Measurements from ENCODE around the gene PTPRA. TPM values are rescaled to one million over a fixed set of nuclear protein-coding genes. Genes with fewer than 3 reads are reported as not detected.

Gene PTPRA
- total and polyA plus RNA-seq, 12 donors: 8.9 to 37.3 (median 28.5) TPM

DNA sequence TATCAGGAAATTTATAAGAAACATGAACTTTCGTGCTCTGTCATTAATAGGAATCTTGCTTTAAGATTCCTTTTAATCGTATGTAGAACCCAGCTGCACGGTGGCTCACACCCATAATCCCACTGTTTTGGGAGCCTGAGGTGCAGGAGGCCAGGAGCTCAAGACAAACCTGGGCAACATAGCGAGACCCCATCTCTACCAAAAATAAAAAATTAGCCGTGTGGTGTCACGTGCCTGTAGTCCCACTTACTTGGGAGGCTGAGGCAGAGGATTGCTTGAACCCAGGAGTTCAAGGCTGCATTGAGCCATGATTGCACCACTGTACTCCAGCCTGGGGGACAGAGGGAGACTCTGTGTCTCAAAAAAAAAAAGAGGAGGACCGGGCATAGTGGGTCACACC is 7.4 kb downstream of the PTPRA start:
- WGBS, 2 donors: 90 to 94% methylated on average over 7 of the region's 7 CpGs
- TF ChIP-seq, protein P1, sequence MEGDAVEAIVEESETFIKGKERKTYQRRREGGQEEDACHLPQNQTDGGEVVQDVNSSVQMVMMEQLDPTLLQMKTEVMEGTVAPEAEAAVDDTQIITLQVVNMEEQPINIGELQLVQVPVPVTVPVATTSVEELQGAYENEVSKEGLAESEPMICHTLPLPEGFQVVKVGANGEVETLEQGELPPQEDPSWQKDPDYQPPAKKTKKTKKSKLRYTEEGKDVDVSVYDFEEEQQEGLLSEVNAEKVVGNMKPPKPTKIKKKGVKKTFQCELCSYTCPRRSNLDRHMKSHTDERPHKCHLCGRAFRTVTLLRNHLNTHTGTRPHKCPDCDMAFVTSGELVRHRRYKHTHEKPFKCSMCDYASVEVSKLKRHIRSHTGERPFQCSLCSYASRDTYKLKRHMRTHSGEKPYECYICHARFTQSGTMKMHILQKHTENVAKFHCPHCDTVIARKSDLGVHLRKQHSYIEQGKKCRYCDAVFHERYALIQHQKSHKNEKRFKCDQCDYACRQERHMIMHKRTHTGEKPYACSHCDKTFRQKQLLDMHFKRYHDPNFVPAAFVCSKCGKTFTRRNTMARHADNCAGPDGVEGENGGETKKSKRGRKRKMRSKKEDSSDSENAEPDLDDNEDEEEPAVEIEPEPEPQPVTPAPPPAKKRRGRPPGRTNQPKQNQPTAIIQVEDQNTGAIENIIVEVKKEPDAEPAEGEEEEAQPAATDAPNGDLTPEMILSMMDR (IDR thresholded peaks at IDR 0.05): no peak
- intact Hi-C loops (cut with DNase I): no loop called here

DNA sequence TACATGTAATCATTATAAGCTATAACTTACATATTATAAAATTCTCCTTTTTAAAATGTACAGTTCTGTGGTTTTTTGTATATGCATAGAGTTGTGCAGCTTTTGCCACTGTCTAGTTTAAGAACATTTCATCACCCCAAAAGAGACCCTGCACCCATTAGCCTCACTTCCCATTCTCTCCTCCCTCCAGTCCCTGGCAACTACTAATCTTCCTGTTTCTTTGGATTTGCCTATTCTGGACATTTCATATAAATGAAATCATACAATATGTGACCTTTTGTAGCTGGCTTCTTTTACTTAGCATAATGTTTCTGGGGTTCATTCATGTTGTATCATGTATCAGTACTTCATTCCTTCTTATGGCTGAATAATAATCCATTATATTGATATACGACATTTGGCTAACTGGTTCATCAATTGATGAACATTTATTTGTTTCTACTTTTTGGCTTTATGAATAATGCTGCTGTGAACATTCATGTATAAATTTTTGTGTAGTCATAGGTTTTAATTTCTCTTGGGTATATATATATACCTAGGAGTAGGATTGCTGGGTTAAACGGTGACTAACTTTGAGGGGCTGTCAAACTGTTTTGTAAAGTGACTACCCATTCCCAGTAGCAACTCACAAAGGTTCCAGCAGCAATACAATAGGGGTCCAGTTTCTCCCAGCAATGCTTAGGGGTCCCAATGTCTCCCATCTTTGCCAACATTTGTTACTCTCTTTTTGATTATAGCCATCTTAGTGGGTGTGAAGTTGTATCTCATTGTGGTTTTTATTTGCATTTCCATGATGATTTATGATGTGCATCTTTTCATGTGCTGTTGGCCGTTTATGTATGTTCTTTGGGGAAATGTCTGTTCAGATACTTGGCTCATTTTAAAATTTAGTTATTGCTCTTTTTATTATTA is 10.7 kb downstream of the PTPRA start:
- Histone ChIP-seq H3K4me1 (peaks cover 0 to 35% (median 7%) of the 10 kb centered on the region in 9 donors), H3K36me3 (no peaks in the 10 kb centered on the region), H3K27me3 (no peaks in the 10 kb centered on the region), H3K4me3 (no peak overlapping the region), H3K27ac (no peak overlapping the region), H3K9me3 (no peaks in the 10 kb centered on the region)
- intact Hi-C loops (cut with DNase I): no loop called here
- TF ChIP-seq, protein P1 (IDR thresholded peaks at IDR 0.05): no peak
- 81 to 83% methylated on average over 3 of the region's 3 CpGs for WGBS, 2 donors
- DNase-seq (no peak), ATAC-seq (no peak)

More for the DNA sequence above, 7.4 kb downstream of the PTPRA start:
- H3K4me1 ChIP-seq: peaks cover 0 to 38% (median 15%) of the 10 kb centered on the region in 9 donors
- H3K27me3 ChIP-seq: no peaks in the 10 kb centered on the region
- ATAC-seq (no peak), DNase-seq (no peak)
- H3K36me3 ChIP-seq: peaks cover 0 to 8% (median 0%) of the 10 kb centered on the region in 9 donors
- no peaks in the 10 kb centered on the region for H3K9me3 ChIP-seq
- H3K4me3 ChIP-seq: no peak overlapping the region
- H3K27ac ChIP-seq: no peak overlapping the region

GRCh38 chr20:2887715-2888114 is 14.4 kb downstream of the PTPRA start:
- DNase-seq (no peak), ATAC-seq (no peak)
- TF ChIP-seq, protein P1 (IDR thresholded peaks at IDR 0.05): no peak
- Histone ChIP-seq H3K27ac (no peak overlapping the region), H3K36me3 (no peaks in the 10 kb centered on the region), H3K4me3 (no peak overlapping the region), H3K4me1 (peaks cover 0 to 48% (median 11%) of the 10 kb centered on the region in 9 donors), H3K9me3 (no peaks in the 10 kb centered on the region), H3K27me3 (no peaks in the 10 kb centered on the region)
- 89 to 92% methylated on average over 3 of the region's 3 CpGs for WGBS, 2 donors
- intact Hi-C loops (cut with DNase I): no loop called here

DNA sequence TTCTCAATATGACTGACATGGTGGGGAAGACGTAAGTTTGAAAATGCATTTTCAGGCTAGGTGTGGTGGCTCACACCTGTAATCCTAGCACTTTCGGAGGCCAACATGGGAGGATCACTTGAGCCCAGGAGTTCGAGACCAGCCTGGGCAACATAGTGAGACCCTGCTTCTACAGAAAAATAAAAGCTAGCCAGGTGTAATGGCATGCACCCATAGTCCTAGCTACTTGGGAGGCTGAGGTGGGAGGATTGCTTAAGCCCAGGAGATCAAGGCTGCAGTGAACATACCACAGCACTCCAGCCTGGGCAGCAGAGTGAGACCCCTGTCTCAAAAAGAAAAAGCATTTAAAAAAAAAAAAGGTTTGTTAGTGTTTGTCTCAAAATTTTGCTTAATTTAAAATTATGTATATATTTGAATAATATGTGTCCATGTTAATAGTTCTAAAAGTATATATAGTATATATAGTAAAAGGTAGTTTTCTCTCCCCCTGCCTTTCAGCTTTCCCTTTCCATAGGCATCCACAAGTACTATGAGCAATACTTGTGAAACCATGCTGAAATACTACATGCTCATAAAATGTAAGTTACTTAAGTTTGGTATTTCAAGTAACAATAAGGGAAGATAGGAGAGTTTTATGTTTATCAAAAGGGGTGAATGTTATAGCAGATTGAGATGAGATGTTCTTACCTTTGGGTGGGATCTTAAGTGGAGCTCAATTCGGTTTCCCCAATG is 15.1 kb downstream of the PTPRA start:
- TF ChIP-seq, protein P1 (IDR thresholded peaks at IDR 0.05): no peak
- ATAC-seq (no peak), DNase-seq (no peak)
- H3K27ac ChIP-seq: no peak overlapping the region
- H3K4me3 ChIP-seq: no peak overlapping the region
- no peaks in the 10 kb centered on the region for H3K9me3 ChIP-seq
- no peaks in the 10 kb centered on the region for H3K36me3 ChIP-seq
- WGBS, 2 donors: 95 to 99% methylated on average over 4 of the region's 4 CpGs
- intact Hi-C loops (cut with DNase I): no loop called here
- no peaks in the 10 kb centered on the region for H3K27me3 ChIP-seq
- H3K4me1 ChIP-seq: peaks cover 0 to 48% (median 14%) of the 10 kb centered on the region in 9 donors
